Panc1 (cell line): ENCODE data around the gene FADS2.

Experiments
- POLR2AphosphoS5 ChIP-seq: IDR thresholded peaks from 2 replicates; pipeline ENCODE4 v1.6.1; 2012; ENCODE audit warnings: mild to moderate bottlenecking, low read depth, low read length, moderate library complexity
- TF ChIP-seq, protein P1 (sequence below): fragments of 450-650 bp; IDR thresholded peaks from 2 replicates; pipeline ENCODE4 v1.5.1; 2017; ENCODE audit warnings: mild to moderate bottlenecking
- TF ChIP-seq, protein P2 (sequence below), 2 experiments: IDR thresholded peaks; 2 replicates each; pipeline ENCODE4 v1.6.1; 2011 to 2012; ENCODE audit warnings: low read depth in 2 of 2, control low read depth in 1 of 2, low read length in 1 of 2, mild to moderate bottlenecking in 1 of 2, moderate library complexity in 1 of 2; ENCODE audit not compliant: insufficient read depth in 1 of 2

DNA sequence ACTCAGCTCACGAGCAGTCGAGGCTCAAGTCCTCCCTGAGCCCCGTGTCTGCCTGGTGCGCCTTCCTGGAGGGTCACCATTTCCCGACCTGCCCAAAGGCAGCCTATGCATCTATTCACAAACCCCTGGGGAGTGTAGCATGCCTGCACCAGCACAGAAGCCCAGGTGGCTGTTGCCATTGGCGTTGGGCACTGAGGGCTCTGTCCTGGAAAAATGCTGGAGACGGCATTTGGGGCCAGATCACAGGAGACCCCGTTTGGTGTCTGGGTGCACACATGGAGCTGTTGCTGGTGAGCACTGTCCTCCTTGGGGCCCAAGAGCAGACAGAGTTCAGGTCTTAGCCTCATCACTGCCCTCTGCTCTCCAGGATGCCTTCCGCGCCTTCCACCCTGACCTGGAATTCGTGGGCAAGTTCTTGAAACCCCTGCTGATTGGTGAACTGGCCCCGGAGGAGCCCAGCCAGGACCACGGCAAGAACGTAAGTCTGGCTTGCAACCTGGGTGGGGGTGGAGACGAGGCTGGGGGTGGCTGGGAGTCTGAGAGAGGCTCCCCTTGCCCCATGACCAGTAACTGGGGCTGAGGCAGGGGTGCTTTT, 9.4 kb downstream of the FADS2 start:
- TF ChIP-seq, protein P1, sequence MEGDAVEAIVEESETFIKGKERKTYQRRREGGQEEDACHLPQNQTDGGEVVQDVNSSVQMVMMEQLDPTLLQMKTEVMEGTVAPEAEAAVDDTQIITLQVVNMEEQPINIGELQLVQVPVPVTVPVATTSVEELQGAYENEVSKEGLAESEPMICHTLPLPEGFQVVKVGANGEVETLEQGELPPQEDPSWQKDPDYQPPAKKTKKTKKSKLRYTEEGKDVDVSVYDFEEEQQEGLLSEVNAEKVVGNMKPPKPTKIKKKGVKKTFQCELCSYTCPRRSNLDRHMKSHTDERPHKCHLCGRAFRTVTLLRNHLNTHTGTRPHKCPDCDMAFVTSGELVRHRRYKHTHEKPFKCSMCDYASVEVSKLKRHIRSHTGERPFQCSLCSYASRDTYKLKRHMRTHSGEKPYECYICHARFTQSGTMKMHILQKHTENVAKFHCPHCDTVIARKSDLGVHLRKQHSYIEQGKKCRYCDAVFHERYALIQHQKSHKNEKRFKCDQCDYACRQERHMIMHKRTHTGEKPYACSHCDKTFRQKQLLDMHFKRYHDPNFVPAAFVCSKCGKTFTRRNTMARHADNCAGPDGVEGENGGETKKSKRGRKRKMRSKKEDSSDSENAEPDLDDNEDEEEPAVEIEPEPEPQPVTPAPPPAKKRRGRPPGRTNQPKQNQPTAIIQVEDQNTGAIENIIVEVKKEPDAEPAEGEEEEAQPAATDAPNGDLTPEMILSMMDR, result no peak
- TF ChIP-seq, protein P2, sequence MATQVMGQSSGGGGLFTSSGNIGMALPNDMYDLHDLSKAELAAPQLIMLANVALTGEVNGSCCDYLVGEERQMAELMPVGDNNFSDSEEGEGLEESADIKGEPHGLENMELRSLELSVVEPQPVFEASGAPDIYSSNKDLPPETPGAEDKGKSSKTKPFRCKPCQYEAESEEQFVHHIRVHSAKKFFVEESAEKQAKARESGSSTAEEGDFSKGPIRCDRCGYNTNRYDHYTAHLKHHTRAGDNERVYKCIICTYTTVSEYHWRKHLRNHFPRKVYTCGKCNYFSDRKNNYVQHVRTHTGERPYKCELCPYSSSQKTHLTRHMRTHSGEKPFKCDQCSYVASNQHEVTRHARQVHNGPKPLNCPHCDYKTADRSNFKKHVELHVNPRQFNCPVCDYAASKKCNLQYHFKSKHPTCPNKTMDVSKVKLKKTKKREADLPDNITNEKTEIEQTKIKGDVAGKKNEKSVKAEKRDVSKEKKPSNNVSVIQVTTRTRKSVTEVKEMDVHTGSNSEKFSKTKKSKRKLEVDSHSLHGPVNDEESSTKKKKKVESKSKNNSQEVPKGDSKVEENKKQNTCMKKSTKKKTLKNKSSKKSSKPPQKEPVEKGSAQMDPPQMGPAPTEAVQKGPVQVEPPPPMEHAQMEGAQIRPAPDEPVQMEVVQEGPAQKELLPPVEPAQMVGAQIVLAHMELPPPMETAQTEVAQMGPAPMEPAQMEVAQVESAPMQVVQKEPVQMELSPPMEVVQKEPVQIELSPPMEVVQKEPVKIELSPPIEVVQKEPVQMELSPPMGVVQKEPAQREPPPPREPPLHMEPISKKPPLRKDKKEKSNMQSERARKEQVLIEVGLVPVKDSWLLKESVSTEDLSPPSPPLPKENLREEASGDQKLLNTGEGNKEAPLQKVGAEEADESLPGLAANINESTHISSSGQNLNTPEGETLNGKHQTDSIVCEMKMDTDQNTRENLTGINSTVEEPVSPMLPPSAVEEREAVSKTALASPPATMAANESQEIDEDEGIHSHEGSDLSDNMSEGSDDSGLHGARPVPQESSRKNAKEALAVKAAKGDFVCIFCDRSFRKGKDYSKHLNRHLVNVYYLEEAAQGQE (IDR thresholded peaks at IDR 0.05; ENCODE audit: insufficient read depth in 1 of 2, low read depth in 2 of 2, low read length in 1 of 2), result no peak
- no peak; the same call in 1 of the 2 replicates for TF ChIP-seq POLR2AphosphoS5
